ENCODE data around the gene NKAIN2.

The NKAIN2 gene

DNA sequence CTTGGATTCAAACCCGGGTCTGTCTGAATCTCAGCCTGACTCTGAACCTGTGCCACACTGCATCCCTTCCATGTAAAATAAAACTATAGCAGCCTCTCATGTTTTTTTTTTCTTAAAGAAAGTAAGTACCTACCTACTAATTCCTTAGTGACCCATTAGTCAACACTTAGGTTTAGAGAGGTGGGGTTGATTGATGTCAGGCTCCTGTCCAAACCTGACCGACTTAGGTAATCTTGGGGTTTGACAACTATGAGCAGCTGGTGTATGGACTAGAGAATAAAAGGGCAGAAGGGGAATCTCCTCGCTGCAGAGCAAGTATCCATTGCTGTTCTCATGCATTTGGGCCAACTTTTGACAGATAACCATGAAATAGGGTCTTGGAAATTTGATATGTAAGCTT is 6.5 kb downstream of the NKAIN2 start:
- no peak for DNase-seq

DNA sequence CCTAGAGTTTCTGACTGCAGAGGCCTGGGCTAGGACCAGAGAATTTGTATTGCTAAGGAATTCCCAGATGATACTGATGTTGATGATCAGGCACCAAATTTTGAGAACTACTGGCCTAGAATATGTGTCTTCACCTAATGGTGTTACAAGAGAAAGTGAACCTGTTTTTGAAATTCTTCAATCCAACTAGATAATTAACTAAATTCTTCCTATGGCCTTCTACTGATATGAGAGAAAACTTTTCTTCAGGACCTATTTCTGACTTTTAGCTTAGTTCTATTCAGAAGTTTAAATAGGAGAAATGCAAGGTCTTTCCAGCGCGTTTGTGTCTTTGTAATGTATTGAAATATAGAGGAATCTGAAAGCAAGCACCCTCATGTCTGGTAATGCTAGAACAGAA is 7.3 kb downstream of the NKAIN2 start:
- DNase-seq = no peak

DNA sequence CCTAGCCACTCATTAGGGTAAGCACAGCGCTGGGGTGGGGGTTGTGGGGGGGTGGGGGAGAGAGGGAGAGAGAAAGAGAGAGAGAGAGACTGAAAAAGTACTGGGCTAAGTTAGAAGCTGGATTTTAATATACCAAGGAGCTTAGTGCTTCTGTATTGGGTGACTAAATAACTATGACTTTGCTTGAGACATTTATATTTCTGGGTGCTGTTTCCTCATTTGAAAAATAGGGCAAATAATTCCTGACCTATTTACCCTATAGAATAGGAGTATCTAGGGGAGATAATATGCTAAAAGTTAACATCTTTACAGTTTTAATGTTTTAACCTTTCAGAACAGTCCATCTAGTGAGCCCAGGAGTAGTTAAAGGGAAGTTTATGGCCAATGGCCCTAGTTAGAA is 7.7 kb downstream of the NKAIN2 start:
- no peak for DNase-seq

DNA sequence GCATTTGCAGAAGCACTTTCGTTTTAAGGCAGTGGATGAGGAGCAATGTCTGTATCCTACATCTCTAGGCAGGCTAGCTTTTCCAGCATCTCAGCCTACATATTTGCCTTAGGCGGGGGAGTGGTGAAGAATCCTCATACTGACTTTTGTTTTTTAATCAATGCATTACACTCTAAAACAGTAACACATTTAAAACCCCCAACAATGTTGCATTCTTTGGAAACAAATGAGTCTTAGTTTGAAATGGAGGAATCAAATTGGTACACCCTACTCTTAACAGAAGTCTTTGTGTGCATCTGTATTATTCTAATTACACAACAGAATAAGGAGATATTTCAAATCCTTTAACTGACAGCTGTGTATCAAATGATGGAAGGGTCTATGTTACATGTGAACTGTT is 9.0 kb downstream of the NKAIN2 start:
- DNase-seq = no peak

DNA sequence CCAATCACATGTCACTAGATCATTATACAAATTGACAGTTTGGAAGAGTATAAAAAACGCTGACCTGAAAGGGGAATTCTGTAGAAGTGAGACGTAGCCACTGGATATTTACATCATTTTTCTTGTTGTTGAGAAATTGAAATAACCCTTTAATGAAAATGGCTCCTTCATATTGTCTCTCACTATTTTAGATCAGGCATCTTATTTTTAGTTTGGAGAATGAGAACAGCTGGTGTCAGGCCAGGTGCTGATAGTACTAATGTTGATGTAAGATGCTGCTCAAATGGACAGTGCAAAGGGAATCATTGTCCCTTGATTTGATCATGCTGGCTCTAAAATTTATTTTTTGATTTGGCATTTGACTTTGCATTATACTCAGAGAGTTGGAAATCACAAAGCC is 17.4 kb downstream of the NKAIN2 start:
- no peak for DNase-seq

DNA sequence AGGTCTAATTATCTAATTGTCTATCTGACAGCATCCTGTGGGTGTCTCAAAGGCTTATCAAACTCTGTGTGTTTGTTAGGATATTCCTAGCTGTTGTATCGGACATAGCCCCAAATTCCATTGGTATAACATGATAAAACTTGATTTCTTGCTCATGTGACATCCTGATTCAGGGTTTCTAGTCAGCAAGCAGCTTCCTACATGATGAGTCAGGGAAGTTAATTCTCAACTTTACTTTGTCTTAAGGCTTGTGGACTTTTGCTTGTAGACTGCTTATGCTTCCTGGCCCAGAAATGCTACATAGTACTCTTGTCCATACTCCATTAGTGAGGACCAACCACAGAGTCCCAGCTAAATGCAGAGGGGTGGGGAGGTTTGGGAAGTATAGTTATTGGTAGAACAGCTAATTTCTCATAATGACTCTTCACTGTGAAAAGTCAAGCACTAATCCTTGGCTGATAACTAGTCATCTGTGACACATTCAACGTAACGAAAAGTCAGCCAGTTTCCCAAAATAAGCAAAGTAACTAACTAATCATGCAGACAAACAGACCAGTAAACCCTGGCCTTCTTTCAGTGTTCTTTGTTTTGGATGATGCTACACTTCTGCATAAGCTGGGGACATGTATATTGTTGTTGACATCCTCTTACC is 25.8 kb downstream of the NKAIN2 start:
- DNase-seq = no peak

DNA sequence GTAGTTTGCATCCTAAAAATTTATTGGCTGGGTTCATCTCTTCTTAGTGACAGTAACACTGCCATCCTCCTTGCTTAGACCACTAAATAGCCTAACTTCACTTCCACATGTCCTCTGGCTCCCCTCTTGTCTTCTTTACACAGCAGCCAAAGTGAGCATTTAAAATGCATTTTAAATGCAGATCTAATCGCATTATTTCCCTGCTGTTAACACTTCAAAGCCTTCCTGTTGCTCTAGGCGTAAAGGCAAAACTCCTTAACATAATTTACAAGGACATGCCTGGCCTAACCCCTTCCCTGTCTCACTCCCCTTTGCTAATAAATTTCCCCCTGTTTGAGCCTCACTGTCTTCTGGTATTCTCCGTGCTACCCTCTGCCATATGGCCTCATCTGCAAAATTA is 26.5 kb downstream of the NKAIN2 start:
- no peak for DNase-seq

DNA sequence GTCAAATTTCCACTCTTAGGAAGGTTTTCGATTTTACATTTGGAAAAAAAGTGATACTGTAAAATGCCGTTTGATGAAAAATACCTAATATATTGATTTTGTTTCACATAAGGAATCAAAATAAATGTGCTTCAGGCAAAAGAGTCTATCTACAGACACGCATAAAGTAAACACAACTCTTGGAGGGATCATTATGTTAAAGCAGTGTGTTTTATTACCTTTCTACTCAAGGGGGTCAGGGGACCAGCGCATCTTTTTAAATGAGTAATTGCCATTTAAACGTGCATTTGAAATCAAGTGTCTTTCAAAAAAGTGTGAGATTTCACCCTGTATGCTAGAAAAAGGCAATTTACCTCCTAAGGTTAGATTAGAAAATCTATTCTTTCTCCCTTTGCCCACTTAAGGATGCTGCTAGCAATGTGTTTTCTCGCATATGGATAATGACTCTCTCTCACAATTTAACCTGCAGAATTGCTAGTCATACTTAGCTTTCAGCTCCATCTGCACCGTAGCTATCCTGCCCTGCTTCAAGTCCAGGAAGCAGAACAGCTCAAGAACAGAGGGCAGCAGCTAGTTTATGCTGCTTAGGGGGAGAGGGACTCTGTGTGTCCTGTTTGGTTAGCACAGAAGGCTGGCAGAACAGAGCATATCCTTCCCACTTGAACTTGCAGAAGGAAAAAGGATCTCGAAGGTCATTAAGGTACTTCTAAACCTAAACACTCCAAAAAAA is 35.0 kb downstream of the NKAIN2 start:
- DNase-seq = no peak

DNA sequence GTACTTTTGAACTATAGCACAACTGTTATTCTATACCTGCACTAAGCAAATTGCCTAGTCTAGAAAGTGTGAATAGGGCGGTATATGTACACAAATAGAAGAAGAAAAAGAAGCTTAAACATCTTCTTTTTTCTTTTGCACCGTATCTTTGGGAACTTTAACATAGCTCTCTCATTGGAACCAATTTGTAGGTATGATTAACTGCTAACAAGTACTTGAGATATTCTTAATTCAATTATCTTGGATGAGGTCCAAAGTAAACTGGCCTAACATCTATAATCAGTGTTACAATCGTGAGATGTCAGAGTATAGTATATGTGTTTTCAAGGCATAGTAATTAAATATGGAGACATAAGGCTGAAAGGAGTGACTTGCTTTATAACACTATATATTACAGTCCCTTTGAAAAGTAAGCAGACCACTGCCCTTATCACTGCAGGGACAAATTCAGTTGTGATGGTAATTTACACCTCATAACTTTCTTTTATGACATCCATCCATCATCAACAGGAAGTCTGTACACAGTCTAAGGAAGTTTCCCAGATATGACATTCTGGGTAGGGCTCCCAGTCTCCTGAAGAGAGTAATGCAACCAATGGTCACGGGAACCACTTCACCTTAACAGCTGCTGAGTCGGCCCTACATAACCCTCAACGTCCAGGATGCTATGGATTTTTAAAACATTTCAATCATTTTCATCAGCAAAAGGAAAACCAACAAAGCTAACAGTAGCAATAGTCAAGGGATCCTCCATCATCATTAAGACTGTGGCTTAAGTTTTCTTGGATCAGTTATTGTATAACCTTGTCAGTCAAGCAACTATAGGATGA is 37.6 kb downstream of the NKAIN2 start:
- DNase-seq = no peak

DNA sequence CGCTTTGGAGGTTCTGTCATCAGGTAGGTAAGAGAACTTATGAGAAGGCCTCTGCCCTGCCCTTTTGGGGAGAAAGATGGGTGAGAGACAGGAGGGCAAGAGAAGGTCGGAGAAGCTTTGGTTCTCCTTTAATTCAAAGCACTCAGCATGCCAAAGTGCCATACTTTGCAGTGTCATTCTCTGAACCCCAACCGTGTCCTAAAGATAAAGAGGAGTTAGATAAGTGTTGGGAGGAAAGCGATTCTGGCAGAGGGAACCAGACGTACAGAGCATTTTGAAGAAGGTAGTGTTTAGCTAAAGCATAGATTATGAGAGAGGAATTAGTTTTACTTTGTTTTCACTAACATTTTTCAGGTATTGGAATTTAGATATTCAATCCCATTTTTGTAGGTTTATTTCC is 40.3 kb downstream of the NKAIN2 start:
- no peak for DNase-seq

DNA sequence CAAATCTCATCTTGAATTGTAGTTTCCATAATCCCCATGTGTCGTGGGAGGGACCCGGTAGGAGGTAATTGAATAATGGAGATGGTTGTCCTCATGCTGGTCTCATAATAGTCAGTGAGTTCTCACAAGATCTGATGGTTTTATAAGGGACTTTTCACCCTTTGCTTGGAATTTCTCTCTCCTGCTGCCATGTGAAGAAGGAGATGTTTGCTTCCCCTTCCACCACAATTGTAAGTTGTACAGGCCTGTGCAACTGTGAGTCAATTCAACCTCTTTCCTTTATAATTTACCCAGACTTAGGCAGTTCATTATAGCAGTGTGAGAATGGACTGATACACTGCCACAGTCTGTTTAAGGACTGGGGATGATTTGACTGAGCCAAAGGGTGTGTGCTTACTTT is 44.7 kb downstream of the NKAIN2 start:
- no peak for DNase-seq

DNA sequence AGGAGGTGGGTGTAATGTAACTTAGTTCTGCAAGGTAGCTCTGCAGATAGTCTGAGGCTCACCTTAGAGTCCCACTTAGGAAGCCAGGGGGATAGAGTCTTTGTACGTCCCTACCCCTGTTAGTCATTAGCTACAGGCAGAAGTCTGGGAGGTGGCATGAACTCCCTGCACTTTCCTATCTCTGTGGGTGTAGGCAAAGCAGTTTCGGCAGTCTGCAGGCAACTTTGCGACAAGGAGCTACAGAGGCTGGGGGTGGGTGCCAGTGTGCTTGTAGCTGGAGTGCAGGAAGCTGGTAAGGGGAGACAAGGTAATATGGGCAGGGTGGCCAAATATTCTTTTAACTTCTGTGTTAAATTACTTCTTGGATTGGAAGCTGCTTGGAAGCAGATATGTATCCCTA is 45.7 kb downstream of the NKAIN2 start:
- DNase-seq = no peak

DNA sequence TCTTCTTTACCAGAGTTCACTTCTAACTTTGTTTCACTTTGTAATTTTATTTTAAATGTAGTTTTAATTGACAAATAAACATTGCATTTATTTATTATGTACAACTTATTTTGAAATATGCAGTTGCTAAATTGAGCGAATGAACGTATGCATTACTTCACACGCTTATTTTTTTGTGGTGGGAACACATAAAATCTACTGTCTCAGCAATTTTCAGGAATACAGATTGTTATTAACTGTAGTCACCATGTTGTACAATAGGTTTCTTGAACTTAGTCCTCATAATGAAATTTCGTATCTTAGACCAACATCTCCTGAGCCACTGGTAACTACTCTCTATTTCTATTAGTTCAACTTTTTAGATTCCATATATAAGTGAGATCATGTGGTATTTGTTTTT is 46.9 kb downstream of the NKAIN2 start:
- no peak for DNase-seq

DNA sequence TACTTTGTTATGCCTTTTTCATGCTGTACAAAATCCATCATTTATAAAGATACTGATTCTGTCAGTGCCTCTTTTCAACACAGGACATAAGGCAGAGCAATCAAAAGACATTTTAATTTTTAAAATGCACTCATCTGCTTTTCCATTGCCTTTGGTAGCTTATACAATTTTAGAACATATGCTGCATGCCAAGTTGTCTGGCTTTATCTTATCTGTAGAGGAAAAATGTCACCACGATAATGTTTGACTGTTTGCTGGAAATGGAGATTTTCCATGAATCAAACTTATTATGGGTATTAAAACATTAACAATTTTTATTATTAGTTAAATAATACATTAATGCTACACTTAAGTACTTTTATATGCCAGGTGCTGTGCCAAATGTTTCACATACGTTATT is 50.5 kb downstream of the NKAIN2 start:
- DNase-seq = no peak

DNA sequence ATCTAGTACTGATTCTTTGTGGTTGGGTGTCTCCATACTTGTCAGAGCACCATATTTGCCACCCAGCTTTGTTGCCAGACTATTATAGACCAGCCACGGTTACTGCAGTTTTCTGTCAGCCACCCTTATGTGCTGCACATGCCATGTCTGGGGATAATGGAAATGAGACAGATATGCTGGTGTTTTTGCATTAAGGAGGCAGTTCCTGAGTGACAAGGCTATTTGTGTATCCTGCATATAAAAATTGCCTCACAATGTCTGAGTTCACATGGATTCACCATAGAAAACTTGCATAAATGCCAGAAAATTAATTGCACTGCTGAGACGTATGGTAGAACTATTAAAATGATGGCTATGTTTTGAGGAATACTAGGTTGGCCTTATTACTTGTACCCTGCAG is 51.8 kb downstream of the NKAIN2 start:
- no peak for DNase-seq

DNA sequence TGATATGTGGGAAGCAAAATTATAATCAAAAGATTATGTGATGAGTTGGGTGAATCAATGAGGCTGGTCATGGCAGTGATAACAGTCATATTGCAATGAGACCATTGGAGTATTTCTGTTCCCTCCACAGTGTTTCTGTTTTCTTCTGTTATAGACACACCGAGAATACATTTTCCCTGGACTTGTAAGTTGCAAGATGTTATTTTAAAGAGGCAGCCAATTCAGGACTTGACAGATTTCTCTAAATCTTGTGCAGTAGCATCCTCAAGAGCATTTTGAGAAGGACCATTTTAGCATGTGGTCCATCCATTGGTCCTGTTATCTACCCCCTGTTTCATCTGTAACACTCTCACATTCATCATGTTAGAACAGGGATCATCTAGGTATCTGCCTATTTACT is 55.6 kb downstream of the NKAIN2 start:
- no peak for DNase-seq

DNA sequence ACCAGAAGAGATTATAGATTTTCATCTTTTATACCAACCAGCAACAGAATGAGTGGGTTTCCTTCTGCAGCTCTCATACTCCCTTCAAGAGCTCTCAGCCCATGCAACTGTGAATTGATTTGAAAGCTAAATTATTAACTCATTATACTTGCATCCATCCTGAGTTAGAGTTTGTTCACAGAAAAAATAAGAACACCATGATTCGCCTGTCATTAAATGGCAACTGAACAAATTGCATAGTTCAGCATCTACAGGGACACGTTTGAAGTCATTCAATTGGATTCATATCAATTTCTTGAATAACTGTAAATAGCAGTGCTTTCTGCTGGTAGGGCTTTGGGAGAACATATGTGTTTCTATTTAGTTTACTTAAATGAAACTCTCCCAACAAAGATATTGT is 65.7 kb downstream of the NKAIN2 start:
- DNase-seq = no peak

DNA sequence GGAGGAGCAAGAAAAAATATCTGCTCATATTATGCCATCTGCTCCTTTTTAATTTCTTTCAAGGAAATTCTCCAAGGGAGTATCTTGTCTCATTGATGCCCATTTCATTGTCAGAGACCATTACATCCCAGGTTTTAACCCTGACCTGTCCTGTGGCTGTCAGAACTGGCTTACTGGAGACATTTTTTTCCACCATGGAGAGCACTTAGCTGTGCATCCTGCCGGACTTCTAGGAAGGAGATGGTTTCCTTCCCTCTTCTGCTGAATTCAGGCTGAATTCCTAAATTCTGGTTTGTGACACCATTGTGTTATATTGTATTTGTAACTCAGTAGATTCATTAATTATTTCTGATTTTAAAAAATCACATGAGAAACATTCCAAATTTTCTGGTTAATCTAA is 70.3 kb downstream of the NKAIN2 start:
- no peak for DNase-seq

DNA sequence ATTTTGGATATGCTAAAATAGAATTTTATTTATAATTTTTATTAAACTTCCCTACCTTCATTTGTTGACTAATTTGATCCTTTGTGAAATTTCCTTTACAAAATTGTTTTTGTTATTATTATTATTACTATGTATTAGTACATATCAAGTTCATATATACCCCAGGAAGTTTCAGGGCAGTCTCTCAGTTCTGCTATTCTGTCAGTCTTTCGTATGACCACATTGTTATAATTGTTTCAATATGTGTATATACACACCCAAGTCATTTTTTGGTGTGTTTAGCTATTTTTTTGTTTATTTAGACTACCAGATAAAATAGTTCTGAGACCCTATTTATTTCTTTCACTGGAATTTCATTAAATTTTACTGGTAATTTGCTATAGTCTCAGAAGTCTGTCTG is 72.1 kb downstream of the NKAIN2 start:
- no peak for DNase-seq

DNA sequence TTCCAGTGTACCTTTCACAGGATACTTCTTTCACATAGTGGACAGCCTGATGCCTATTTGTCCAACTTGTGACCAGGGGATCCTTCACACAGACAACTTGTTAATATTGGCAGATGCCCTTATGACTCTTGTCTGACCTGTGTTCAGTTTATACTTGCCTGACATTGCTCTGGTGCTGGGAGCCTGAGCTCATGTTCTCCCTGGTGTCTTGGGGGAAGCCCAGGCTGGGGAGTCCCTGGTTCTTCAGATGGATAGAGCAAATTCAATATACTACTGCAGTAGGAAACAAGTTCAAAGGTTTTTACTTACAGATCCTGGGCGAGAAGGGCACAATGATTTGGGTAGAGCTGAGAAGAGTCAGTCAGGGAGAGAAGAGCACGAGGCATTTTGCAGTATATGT is 76.1 kb downstream of the NKAIN2 start:
- DNase-seq = no peak

DNA sequence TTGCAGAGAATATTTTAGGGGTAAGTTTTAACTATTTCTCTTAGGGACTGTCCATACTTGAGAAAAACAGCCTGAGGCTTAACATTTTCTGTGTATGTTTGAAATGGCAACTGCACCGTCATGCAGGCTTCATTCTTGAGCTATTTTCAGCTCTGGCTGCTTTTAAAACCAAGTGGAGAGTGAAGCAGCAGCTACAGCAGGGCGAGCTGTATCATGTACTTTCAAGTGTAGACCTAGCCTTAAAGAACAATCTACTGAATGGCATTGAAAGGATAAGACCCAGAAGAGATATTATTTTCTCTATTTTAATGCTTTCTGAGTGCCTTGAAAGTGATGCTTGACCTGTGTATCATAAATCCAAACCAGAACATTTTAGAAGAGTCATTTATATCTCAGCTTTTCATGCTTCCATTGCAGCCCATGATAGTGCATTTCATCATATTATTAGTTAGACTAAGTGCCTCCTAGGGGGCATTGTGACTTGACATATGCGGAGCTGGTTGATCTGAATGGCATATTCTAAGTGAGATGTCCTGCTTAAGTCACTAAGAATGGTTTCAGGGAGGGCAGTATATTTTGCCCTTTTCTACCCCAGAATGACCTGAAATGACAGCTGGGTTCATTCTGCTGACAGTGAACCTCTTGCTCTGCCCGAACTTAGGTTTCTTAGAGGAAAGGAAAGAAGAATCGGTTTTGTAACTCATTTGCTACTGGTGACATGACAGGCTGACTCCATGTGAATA is 85.3 kb downstream of the NKAIN2 start:
- no peak for DNase-seq

DNA sequence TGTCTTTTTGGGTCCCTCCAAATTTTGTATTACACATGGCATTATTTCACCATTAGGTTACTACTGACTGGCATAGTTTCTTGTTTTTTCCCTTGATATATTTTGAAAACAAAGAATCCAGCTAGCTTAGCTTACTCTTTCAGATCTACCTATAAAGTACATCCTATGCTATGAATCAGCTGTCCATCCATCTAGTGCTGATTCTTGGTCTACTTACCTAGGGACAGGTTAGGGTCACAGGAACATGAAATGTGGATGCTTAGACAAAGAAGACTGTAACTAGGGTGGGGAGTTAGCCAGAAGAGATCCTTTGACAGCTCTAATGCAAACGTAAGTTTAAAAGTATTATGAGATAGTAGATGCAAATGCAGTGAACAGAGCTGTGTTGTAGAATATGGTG is 91.7 kb downstream of the NKAIN2 start:
- DNase-seq = no peak

DNA sequence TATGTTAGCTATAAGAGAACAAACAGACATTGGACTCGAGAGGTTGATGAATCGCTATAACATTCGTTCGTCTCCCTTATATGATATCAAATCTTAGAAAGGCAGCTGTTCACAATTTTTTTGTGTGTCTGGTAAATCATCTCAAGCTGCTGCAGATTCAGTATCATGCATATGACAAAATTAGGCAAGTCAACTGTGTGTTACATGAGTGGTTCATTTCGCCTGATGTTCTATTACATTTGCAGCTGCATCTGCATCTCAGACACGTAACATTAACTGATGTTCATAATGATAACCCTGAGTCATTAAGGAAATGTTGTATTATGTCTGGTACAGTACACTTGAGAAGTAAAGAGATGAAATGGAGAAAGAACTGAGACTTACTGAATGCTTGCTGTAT is 92.1 kb downstream of the NKAIN2 start:
- no peak for DNase-seq

DNA sequence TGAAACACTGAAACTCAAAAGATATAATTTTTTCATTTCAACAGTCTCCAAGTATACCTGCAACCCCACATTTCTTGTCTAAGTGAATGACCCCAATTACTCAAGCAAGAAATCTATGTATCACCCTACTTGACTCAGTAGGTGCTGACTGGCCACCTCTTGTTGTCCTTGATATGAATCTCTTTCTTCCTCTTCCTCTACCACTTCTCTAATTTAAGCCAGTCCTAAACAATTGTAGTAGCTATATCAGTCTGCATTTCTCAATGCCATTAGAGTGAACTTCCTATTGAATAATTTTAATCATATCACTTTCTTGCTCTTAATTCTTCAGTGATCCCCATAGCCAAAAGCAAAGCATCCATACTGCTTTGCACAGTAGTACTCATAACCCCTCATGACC is 93.2 kb downstream of the NKAIN2 start:
- DNase-seq = no peak
